NCI-H2196 treated with DMSO at 0.1 percent for 48 hours (cell line): ENCODE results near the gene CIDEC.

Experiments used
- DNase-seq: peaks from one replicate; lab custom pipeline; 2025; ENCODE audit not compliant: unreplicated experiment; lab: John Stamatoyannopoulos, UW

The CIDEC gene, protein sequence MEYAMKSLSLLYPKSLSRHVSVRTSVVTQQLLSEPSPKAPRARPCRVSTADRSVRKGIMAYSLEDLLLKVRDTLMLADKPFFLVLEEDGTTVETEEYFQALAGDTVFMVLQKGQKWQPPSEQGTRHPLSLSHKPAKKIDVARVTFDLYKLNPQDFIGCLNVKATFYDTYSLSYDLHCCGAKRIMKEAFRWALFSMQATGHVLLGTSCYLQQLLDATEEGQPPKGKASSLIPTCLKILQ

DNA sequence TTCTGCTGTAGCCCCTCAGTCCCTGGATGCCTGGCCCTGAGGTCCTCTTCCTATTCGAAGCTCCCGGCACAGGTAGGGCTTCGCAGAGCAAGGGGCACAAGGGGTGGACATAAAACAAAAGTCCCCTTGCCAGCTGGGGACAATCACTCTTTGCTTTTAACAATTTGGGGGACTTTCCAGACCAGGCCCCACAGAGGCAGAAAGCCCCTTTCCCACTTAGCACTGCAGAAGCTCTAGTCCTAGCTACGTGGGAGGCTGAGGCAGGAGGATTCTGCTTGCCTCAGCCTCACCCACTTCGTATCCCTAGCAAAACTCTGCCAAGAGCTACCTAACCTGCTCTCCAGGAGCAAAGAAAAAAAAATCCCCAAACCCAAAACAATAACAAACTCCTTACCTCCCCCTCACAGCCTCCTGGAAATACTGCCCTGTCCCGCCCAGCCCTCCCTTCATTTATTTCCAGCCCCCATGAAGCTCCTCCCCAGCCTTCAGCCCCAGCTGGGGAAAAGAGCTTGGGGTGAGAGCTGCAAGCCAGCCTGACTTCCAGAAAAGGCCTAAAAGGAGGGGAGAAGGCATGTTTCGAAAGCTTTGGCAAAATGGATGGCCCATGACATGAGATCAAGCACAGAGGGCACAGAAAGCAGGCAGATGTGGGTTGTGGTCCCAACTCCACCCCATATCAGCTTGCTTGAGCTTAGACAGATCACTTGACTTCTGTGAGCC lies at the start of gene CIDEC:
CIDEC (minus strand) TSS at position 424 of the 720 bp plus-strand sequence. CDS start 1,767 bp downstream, outside the sequence.
- no peak for DNase-seq

- no peak for DNase-seq
Observed at GRCh38 chr3:9928158-9928557, 48.1 kb upstream of the CIDEC start.

GRCh38 chr3:9918261-9919038 lies 38.4 kb upstream of the CIDEC start:
- no peak for DNase-seq

DNA sequence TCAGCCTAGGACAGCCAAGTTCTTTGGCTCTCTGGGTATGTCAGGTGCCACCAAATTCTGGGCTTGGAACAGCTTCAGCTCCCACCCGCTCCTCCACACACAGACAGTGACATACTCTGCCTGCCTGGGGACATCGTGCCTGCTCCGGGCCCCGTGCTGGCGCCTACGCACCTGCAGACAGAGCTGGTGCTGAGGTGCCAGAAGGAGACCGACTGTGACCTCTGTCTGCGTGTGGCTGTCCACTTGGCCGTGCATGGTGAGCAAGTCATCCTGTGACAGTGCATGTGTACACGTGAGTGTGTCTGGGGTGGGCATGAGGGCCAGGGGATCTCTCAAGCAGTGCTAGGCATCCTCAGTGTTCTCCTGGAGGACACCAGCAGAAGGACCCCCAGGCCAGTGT lies 37.8 kb upstream of the CIDEC start:
- no peak for DNase-seq

- DNase-seq = peak; percentile 66
Observed at GRCh38 chr3:9916734-9917680, 37.0 kb upstream of the CIDEC start, which contains the start of gene IL17RC. Gene IL17RC, plus strand, starts transcription at chr3:9917098. Its CDS starts 218 bp downstream, at chr3:9917316.

DNA sequence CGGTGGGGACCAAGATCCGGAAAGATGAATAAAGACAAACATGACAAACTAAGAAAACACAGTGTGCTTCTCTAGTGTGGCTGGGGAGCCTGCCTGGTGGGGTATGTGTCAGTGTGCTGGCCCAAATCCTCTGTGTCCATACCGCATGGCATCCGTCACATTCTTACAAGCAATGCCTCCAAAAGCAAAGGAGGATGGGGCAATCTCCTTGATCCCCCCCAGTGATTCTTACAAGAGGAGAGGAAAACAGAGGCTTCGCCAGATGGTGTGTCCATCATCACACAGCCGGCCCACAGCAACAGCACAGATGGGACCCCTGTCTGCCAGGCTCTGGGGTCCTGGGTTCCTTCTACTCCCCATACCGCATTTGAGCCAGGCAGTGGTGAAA lies 36.3 kb upstream of the CIDEC start:
- no peak for DNase-seq

DNA sequence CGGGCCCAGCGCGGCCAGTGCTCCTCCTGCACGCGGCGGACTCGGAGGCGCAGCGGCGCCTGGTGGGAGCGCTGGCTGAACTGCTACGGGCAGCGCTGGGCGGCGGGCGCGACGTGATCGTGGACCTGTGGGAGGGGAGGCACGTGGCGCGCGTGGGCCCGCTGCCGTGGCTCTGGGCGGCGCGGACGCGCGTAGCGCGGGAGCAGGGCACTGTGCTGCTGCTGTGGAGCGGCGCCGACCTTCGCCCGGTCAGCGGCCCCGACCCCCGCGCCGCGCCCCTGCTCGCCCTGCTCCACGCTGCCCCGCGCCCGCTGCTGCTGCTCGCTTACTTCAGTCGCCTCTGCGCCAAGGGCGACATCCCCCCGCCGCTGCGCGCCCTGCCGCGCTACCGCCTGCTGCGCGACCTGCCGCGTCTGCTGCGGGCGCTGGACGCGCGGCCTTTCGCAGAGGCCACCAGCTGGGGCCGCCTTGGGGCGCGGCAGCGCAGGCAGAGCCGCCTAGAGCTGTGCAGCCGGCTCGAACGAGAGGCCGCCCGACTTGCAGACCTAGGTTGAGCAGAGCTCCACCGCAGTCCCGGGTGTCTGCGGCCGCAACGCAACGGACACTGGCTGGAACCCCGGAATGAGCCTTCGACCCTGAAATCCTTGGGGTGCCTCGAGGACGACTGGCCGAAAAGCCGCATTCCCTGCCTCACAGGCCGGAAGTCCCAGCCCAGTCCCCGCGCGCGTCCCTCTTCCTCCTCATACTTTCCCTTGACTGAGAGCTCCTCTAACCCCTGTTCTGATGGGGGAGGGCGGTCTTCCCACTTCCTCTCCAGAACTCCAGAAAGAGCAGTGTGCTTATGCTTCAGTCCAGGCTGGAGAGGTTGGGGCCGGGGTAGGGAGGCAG lies 35.4 kb upstream of the CIDEC start:
- no peak for DNase-seq

DNA sequence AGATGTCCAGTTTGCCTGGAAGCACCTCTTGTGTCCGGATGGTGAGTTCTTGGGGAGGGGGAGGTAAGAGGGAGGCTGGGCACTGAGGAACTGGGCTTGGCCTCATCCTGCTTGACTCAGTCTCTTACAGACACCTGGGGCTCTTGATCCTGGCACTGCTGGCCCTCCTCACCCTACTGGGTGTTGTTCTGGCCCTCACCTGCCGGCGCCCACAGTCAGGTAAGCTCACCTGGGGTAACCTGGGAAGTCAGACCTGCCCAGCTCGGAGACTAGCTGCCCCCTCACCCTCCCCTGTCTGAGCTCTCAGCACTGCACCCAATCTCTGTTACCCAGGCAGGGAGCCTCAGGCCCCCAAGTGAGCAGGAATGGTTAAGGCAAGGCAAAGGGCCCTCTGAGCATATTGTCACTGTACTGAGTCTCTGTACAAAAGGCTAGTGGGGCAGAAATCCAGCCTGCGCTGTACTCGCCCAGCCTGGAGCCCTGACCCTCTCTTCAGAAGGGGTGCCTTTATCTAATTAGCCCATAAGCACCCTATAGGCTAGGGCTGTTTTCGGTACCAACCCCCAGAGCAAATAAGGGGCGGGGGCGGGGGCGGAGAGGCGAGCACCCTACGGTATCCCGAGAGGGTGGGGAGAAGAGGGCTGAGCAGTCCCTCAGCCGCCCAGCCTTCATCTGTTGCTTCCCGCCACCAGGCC lies 34.7 kb upstream of the CIDEC start:
- no peak for DNase-seq

GRCh38 chr3:9914011-9914410 lies 34.0 kb upstream of the CIDEC start:
- no peak for DNase-seq

GRCh38 chr3:9913601-9914000 lies 33.5 kb upstream of the CIDEC start:
- DNase-seq = no peak

DNA sequence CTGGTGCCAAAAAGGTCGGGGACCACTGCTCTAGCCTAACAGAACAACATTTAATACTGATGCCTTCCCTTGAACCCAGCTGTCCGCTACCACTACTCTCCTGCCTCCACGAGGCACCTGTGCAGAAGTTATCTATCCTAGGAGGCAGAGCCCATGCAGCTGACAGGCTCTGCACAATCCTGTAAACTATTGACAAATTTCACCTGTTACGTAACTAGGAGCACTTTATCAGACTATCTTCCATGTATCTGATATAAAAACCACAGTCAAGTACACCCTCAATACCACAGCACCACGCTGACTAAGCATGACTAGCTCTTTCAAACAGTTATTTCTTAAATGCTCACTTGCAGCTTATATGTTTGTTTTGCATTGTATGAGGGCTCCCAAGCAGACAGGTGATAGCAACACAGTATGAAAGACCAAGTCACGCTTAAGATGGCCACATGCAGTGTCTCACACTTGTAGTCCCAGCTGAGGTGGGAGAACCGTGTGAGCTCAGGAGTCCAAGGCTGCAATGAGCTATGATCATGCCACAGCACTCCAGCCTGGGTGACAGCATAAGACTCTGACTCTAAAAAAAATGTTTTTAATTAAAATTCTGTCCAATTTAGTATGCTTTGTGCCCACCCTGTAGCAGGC lies 32.4 kb upstream of the CIDEC start:
- no peak for DNase-seq

DNA sequence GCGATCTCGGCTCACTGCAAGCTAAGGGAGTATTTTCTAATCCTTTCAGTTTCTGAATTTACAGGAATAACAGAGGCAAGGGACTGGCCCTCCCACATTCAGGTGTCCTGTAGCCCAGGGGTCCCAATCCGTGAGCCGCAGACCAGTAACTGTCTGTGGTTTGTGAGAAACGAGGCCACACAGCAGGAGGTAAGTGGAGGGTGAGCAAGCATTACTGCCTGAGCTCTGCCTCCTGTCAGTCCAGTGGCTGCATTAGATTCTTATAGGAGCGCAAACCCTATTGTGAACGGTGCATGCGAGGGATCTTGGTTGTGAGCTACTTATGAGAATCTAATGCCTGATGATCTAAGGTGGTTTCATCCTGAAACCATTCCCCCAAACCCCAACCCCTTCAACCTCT lies 31.8 kb upstream of the CIDEC start:
- no peak for DNase-seq

DNA sequence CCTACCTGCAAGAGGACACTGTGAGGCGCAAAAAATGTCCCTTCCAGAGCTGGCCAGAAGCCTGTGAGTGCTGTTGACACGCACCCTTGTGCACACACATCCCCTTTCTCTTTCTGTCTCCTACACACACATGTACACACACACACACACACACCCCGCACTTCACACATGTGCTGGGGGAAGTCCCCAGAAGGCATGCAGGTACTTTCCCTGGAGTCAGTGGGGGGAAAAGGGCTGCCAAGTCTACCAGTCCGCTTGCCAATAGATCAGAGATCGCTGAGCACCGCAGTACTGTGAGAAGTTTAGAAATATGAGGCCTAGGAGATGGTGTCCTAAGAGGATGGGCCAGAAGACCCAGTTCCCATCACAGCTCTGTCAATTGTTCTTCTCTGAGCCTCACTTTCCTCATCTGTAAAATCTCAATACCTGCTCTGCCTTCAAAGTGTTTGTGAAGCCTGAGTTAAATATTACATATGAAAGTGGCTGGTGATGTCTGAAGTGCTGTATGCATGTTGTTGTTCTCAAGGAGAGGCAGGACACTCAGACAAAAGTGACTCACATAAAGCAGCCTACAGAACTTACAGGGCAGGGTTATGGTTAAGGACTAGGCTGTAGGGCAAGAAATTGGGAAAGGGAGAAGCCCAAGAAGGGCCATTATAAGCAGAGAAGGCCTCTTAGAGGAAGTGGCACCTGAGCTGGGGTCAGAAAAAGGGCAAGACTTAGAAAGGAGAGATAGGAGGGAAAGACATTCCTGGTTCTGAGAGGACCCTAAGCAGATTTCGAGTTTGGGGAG lies 29.4 kb upstream of the CIDEC start:
- DNase-seq = no peak

DNA sequence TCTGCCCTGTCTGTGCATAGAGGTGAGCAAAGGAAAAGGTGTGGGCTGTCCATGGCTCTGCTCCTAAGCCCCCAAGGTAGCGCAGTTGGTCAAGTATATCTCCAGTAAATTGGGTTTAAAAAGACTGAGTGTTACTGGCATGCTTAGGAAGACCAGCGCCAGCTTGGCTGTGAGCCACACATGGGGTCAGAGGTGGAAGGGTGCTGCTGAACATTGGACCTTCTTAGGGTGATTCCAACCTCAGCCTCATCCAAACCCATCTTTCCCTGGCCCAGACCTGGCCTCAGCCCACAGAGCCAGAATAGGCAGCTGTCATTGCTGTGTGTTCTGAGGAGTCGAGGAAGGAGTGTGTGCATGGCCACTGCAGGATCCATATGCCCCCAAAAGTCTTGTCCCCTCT lies 28.2 kb upstream of the CIDEC start:
- no peak for DNase-seq

DNA sequence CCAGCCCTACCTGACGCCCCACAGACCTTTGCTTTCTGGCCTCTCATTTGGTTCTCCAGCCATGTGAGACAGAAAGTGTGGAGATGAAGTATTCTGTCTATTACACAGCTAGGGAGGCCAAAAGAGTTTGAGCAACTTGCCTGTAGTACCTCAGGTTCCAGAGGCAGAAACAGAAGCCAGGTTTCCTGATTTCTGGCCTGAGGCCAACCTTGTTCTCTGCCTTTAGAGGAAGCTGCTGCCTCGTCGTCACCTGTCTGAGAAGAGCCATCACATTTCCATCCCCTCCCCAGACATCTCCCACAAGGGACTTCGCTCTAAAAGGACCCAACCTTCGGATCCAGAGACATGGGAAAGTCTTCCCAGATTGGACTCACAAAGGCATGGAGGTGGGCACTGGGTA lies 26.4 kb upstream of the CIDEC start:
- DNase-seq = no peak

DNA sequence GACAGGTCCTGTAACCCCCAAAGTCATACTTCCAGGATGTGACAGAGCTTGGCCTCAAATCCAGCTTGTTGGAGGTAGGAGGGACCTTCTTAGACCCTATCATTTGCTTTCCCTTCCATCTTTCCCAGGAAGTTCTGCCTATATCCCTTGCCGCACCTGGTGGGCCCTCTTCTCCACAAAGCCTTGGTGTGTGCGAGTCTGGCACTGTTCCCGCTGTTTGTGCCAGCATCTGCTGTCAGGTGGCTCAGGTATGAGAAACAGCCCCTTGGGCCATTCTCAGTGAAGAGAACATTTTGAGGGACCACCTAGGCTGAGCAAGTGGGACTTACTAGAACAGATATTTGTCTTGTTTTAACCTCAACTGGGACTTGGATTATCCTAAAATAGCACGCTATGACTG lies 23.9 kb upstream of the CIDEC start:
- no peak for DNase-seq

- no peak for DNase-seq
Observed at GRCh38 chr3:9903238-9903624, 23.2 kb upstream of the CIDEC start.
